GM12878 (cell line): Measurements from ENCODE around the gene HEXIM1.
A peak's percentile ranks its signal among the peaks of the same experiment; 100 is the strongest.

Source experiments
- FOS ChIP-seq: IDR thresholded peaks from 3 replicates; pipeline ENCODE4 v1.6.1; 2011; ENCODE audit warnings: borderline replicate concordance; ENCODE audit not compliant: insufficient read length; ENCODE audit errors: extremely low read depth
- JUND ChIP-seq: IDR thresholded peaks from 2 replicates; pipeline ENCODE4 v1.6.1; 2012; ENCODE audit warnings: low read depth, mild to moderate bottlenecking, low read length, improper control_type of control experiment, moderate library complexity
- NFYB ChIP-seq: IDR thresholded peaks from 2 replicates; pipeline ENCODE4 v1.6.1; 2011; ENCODE audit warnings: low read depth, mild to moderate bottlenecking, low read length, improper control_type of control experiment, moderate library complexity; ENCODE audit not compliant: insufficient read depth
- POLR2A ChIP-seq: IDR thresholded peaks from 2 replicates; pipeline ENCODE4 v1.6.1; 2011; ENCODE audit warnings: low read depth, mild to moderate bottlenecking, low read length
- POLR2AphosphoS5 ChIP-seq: IDR thresholded peaks from 2 replicates; pipeline ENCODE4 v1.6.1; 2011; ENCODE audit warnings: mild to moderate bottlenecking, low read length, inconsistent platforms
- RBBP5 ChIP-seq: fragments of 200-600 bp; sonication (generic); conservative IDR thresholded peaks from 2 replicates; pipeline ENCODE4 v1.6.1; 2016
- SREBF2 ChIP-seq: IDR thresholded peaks from 2 replicates; pipeline ENCODE4 v1.6.1; 2012; ENCODE audit warnings: mild to moderate bottlenecking, low read length
- ZNF217 ChIP-seq: fragments of 450-650 bp; IDR thresholded peaks from 2 replicates; pipeline ENCODE4 v1.6.1; 2017; ENCODE audit warnings: antibody characterized with exemption, mild to moderate bottlenecking
- TF ChIP-seq, protein P1 (sequence below), 3 experiments: IDR thresholded peaks in 2 of 3; conservative IDR thresholded peaks in 1 of 3; 2 replicates each; pipeline ENCODE4 v1.5.1; 2011; ENCODE audit warnings: low read depth in 3 of 3, low read length in 3 of 3, mild to moderate bottlenecking in 3 of 3, control low read depth in 2 of 3, moderate library complexity in 2 of 3, inconsistent platforms in 1 of 3, mixed read lengths in 1 of 3; ENCODE audit not compliant: control insufficient read depth in 2 of 3, insufficient read depth in 1 of 3; ENCODE audit errors: extremely low read depth in 1 of 3
- TF ChIP-seq, protein P2 (sequence below): IDR thresholded peaks from 2 replicates; pipeline ENCODE4 v1.6.1; 2011; ENCODE audit warnings: low read depth, low read length, improper control_type of control experiment, borderline replicate concordance

GRCh38 chr17:45131616-45132319 is 16.5 kb upstream of the HEXIM1 start:
- no peak for TF ChIP-seq SREBF2
- TF ChIP-seq FOS, result no peak
- TF ChIP-seq POLR2AphosphoS5, result no peak
- TF ChIP-seq, protein P1, sequence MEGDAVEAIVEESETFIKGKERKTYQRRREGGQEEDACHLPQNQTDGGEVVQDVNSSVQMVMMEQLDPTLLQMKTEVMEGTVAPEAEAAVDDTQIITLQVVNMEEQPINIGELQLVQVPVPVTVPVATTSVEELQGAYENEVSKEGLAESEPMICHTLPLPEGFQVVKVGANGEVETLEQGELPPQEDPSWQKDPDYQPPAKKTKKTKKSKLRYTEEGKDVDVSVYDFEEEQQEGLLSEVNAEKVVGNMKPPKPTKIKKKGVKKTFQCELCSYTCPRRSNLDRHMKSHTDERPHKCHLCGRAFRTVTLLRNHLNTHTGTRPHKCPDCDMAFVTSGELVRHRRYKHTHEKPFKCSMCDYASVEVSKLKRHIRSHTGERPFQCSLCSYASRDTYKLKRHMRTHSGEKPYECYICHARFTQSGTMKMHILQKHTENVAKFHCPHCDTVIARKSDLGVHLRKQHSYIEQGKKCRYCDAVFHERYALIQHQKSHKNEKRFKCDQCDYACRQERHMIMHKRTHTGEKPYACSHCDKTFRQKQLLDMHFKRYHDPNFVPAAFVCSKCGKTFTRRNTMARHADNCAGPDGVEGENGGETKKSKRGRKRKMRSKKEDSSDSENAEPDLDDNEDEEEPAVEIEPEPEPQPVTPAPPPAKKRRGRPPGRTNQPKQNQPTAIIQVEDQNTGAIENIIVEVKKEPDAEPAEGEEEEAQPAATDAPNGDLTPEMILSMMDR (IDR thresholded peaks at IDR 0.05 in 2 of 3, conservative IDR thresholded peaks at IDR 0.05 in 1 of 3; ENCODE audit: control insufficient read depth in 2 of 3, extremely low read depth in 1 of 3, insufficient read depth in 1 of 3, low read depth in 3 of 3, low read length in 3 of 3), result peak; percentile 64 to 79 (median 73)
- TF ChIP-seq ZNF217, result no peak
- TF ChIP-seq, protein P2, sequence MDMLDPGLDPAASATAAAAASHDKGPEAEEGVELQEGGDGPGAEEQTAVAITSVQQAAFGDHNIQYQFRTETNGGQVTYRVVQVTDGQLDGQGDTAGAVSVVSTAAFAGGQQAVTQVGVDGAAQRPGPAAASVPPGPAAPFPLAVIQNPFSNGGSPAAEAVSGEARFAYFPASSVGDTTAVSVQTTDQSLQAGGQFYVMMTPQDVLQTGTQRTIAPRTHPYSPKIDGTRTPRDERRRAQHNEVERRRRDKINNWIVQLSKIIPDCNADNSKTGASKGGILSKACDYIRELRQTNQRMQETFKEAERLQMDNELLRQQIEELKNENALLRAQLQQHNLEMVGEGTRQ, result no peak
- TF ChIP-seq NFYB, result no peak
- no peak for TF ChIP-seq POLR2A
- TF ChIP-seq JUND, result no peak
- TF ChIP-seq RBBP5, result no peak
